Progenitor cell of endocrine pancreas (in vitro differentiated cells): Measurements from ENCODE around the gene USH1C. TPM values are rescaled to one million over a fixed set of nuclear protein-coding genes. Genes with fewer than 3 reads are reported as not detected.

Source experiments
- DNase-seq: peaks from one replicate; pipeline ENCODE4 v3.0.0; 2021; ENCODE audit warnings: low spot score; ENCODE audit not compliant: unreplicated experiment
- H3K27ac Mint-ChIP-seq: 2 replicates; pipeline ENCODE4 v1.8.0; 2021; ENCODE audit warnings: mild to moderate bottlenecking, moderate library complexity, mixed read lengths
- H3K27me3 Mint-ChIP-seq: 2 replicates; pipeline ENCODE4 v1.8.0; 2021; ENCODE audit warnings: mixed read lengths
- H3K36me3 Mint-ChIP-seq: 2 replicates; pipeline ENCODE4 v1.8.0; 2022; ENCODE audit warnings: mixed read lengths; ENCODE audit not compliant: insufficient read depth
- H3K4me1 Mint-ChIP-seq: 2 replicates; pipeline ENCODE4 v1.8.0; 2021; ENCODE audit warnings: low read depth, mixed read lengths
- H3K4me3 Mint-ChIP-seq: 2 replicates; pipeline ENCODE4 v1.8.0; 2021; ENCODE audit warnings: low read depth, mild to moderate bottlenecking, moderate library complexity, mixed read lengths
- H3K9me3 Mint-ChIP-seq: 2 replicates; pipeline ENCODE4 v1.8.0; 2021; ENCODE audit warnings: low read depth, mixed read lengths
- CTCF ChIP-seq: fragments of 200-600 bp; sonication (generic); IDR thresholded peaks from one replicate; pipeline ENCODE4 v1.5.0; 2021; ENCODE audit warnings: antibody characterized with exemption, mild to moderate bottlenecking; ENCODE audit not compliant: unreplicated experiment
- total RNA-seq: library from RNA; stranded (reverse); gene quantifications from 2 replicates; pipeline ENCODE4 v1.2.1, GENCODE V29; 2021

USH1C gene
- total RNA-seq, 1 donor from 2014 or later: 15.8 TPM

- Mint-ChIP-seq H3K27ac (no peak overlapping the region), H3K27me3 (peaks cover 40% of the 10 kb centered on the region), H3K36me3 (no peaks in the 10 kb centered on the region), H3K9me3 (no peaks in the 10 kb centered on the region), H3K4me3 (no peak overlapping the region), H3K4me1 (no peaks in the 10 kb centered on the region)
- no peak for TF ChIP-seq CTCF
- DNase-seq: no peak
These were observed 54.0 kb downstream of the USH1C start for GRCh38 chr11:17490232-17490631.

GRCh38 chr11:17489751-17490150 lies 54.5 kb downstream of the USH1C start:
- H3K27ac Mint-ChIP-seq: no peak overlapping the region
- no peak overlapping the region for H3K4me3 Mint-ChIP-seq
- peaks cover 40% of the 10 kb centered on the region for H3K27me3 Mint-ChIP-seq
- DNase-seq: no peak
- H3K36me3 Mint-ChIP-seq: no peaks in the 10 kb centered on the region
- TF ChIP-seq CTCF: no peak
- no peaks in the 10 kb centered on the region for H3K9me3 Mint-ChIP-seq
- H3K4me1 Mint-ChIP-seq: no peaks in the 10 kb centered on the region

GRCh38 chr11:17488563-17488962 lies 55.7 kb downstream of the USH1C start:
- TF ChIP-seq CTCF: no peak
- H3K4me3 Mint-ChIP-seq: no peak overlapping the region
- H3K27ac Mint-ChIP-seq: no peak overlapping the region
- no peaks in the 10 kb centered on the region for H3K36me3 Mint-ChIP-seq
- no peak for DNase-seq
- peaks cover 35% of the 10 kb centered on the region for H3K27me3 Mint-ChIP-seq
- H3K4me1 Mint-ChIP-seq: no peaks in the 10 kb centered on the region
- H3K9me3 Mint-ChIP-seq: no peaks in the 10 kb centered on the region

- Mint-ChIP-seq H3K4me1 (no peaks in the 10 kb centered on the region), H3K27me3 (peaks cover 32% of the 10 kb centered on the region), H3K27ac (no peak overlapping the region), H3K36me3 (no peaks in the 10 kb centered on the region), H3K4me3 (no peak overlapping the region), H3K9me3 (no peaks in the 10 kb centered on the region)
- DNase-seq: no peak
- TF ChIP-seq CTCF: no peak
These were observed 57.6 kb downstream of the USH1C start for GRCh38 chr11:17486646-17487045.

- Mint-ChIP-seq H3K27ac (no peak overlapping the region), H3K36me3 (no peaks in the 10 kb centered on the region), H3K27me3 (peaks cover 32% of the 10 kb centered on the region), H3K4me3 (no peak overlapping the region), H3K9me3 (no peaks in the 10 kb centered on the region), H3K4me1 (no peaks in the 10 kb centered on the region)
- TF ChIP-seq CTCF: no peak
- DNase-seq: no peak
These were observed 60.7 kb downstream of the USH1C start for GRCh38 chr11:17483505-17483904.
